ENCODE measurements around the gene GRIK1. TPM values are rescaled to one million over a fixed set of nuclear protein-coding genes. Genes with fewer than 3 reads are reported as not detected.

The GRIK1 gene
- total RNA-seq, 1 experiment from 2014 or later = not detected

DNA sequence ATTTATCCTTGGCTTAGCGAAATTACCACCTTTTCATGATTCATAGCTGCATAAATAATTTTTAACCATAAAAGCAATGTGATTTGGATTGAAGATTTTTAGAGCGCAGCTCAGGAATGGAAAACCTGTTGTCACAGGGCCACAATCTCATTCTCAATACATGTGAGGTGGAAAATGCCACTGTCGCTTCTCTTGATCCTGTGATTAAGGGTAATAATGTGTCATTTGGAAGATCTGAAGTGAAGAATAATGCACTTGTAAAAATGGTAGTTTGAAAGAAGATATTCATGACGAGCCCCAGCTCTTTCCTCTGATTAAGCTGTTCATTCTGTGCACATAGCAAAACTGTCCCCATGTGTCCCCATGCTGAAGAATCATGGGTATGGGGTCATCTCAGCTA, 410.7 kb downstream of the GRIK1 start:
- DNase-seq (ENCODE audit: low spot score) = no peak

DNA sequence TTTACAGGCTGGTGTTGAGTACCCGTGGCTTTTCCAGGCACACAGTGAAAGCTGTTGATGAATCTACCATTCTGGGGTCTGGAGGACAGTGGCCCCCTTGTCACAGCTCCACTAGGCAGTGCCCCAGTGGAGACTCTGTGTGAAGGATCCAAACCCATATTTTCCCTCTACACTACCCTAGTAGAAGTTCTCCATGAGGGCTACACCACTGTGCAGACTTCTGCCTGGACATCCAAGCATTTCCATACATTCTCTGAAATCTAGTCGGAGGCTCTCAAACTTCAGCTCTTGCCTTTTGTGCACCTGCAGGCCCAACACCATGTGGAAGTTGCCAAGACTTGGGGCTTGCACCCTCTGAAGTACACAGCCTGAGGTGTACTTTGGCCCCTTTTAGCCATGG, 413.3 kb downstream of the GRIK1 start:
- DNase-seq (ENCODE audit: low spot score) = no peak

GRCh38 chr21:29524055-29524454, 415.7 kb downstream of the GRIK1 start:
- no peak for DNase-seq (ENCODE audit: low spot score)

- DNase-seq (ENCODE audit: low spot score) = no peak
Measured at GRCh38 chr21:29523646-29524045, 416.1 kb downstream of the GRIK1 start.

GRCh38 chr21:29521872-29522271, 417.9 kb downstream of the GRIK1 start:
- no peak for DNase-seq (ENCODE audit: low spot score)

- DNase-seq (ENCODE audit: low spot score) = no peak
Measured at GRCh38 chr21:29520171-29520570, 419.6 kb downstream of the GRIK1 start.

DNA sequence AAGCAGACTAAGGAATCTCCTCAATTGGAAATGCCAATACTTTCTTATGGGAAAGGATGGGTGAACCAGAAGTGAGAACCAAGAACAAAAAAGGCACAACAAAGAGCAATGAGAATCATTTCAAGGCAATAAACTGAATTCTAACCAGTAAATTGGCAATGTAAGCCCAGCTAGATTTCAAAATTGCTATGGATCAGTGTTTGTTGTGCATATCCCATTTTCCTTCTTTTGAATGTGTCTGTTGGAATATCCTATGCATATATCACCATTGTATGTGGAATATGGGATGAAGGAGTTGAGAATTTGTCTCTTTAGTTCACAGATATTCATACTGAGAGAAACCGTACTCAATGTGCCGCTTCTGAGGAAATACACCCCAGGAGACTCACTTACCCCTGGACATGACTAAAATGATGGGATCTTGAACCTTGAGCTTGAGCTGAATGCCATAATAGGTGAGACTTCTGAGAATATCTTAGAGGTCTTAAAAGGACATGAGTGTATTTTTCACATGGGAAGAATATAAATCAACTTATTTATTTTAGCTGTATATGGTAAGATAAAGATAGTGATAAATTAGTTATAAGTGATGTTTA, 425.0 kb downstream of the GRIK1 start:
- DNase-seq (ENCODE audit: low spot score) = no peak

DNA sequence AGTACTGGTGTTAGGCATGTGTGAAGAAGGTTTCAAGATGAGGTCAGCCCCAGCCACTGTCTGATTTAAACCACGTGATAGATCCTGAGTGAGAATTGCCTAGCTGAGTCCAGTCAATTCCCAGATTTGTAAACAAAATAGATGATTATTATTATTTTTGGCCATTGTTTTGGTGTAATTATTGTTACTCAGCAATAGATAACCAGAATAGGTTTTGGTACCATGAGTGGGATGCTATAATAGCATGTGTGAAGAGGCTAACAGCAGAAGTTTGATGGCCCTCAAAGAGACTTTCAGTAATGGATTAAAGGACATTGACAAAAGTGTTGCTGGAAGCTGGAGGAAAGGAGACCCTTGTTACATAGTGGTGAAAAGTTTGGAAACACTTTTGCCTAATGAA, 426.3 kb downstream of the GRIK1 start:
- no peak for DNase-seq (ENCODE audit: low spot score)

DNA sequence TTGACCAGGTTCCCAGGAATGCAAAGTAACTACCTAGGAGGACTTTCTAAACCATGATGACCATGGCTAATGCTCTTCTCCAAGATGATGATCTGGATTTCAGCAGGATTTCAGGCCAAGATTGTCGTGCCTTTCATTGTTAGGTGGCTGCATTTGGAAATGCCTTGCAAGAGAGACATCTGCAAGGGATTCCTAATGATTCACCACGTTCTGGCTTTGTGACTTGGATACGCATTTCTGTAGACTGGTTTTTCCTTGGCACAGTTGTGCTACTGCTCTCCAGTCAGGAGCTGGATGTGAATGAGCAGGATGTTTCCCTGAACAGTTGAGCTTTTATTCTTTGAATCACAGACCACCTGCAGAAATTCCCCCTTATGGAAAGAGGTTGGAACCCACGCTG, 428.7 kb downstream of the GRIK1 start:
- no peak for DNase-seq (ENCODE audit: low spot score)

GRCh38 chr21:29509121-29509520, 430.7 kb downstream of the GRIK1 start:
- no peak for DNase-seq (ENCODE audit: low spot score)

GRCh38 chr21:29508301-29508700, 431.5 kb downstream of the GRIK1 start:
- DNase-seq (ENCODE audit: low spot score) = no peak

GRCh38 chr21:29506947-29507346, 432.8 kb downstream of the GRIK1 start:
- DNase-seq (ENCODE audit: low spot score) = no peak

- no peak for DNase-seq (ENCODE audit: low spot score)
Measured at GRCh38 chr21:29506214-29506613, 433.6 kb downstream of the GRIK1 start.

- peak; percentile 71 for DNase-seq (ENCODE audit: low spot score)
Measured at GRCh38 chr21:29504751-29505321, 435.0 kb downstream of the GRIK1 start.

DNA sequence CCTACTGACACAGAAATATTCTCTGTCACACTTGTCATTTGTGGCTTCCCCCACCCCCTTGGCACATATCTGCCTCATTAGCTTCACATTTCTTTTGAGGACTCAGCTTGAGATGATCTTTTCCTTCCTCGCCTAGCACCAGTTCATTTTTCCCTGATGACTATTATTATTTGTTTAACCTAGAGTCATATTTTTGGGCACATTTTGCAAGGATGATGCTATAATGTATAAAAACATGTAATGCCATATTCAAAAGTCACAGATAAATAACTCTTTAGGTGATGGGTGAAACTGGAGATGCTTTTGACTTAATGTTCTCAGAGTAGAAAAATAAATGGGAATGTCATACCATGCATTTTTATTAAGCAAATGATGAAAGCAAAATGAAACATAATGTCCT, 438.3 kb downstream of the GRIK1 start:
- DNase-seq (ENCODE audit: low spot score) = no peak

- DNase-seq (ENCODE audit: low spot score) = peak; percentile 57
Measured at GRCh38 chr21:29499734-29500343, 440.0 kb downstream of the GRIK1 start.

DNA sequence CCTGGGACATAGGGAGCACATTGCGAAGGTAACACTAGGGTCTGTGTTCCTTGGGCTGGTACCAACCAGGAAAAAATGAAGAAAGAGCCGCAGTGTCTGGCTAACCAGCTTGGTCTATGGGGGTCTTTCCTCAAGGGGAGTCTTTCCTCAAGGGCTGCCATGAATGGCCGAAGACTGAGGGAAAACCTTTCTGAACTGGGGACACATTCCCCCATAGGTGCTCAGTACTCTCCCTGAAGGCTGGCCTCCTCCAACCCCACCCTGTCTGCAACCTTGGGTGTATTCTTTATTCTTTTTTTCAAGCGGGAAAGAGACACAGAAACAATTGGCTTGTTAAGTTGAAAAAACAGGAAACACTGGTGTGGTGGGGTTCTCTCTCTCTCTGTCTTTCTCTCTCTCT, 440.6 kb downstream of the GRIK1 start:
- no peak for DNase-seq (ENCODE audit: low spot score)

DNA sequence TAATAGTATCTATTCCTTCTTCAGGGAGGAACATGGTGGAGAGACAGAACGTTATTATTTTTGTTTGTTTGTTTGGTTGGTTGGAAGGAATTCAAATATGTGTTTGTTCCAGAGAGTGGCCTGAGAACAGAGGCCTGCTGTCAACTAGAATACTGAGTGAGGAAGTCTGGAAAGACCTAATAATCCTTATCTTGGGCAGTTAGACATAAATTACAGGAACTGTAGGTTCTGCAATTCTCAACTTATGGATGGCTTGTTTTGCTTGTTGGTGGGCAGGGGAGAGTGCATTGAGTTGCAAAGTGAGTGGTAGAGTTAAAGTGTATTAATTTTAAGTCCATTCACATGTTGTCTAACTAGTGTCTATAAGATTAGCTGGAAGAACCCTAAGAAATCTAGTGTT, 443.5 kb downstream of the GRIK1 start:
- DNase-seq (ENCODE audit: low spot score) = no peak

- DNase-seq (ENCODE audit: low spot score) = no peak
Measured at GRCh38 chr21:29490016-29490415, 449.8 kb downstream of the GRIK1 start.

GRCh38 chr21:29487154-29487553, 452.6 kb downstream of the GRIK1 start:
- no peak for DNase-seq (ENCODE audit: low spot score)
